GM19324 (cell line): ENCODE results near the gene SLC35B1.
A peak's percentile ranks its signal among the peaks of the same experiment; 100 is the strongest.
"Not testable (repeated sequence)": the region's sequence is repeated elsewhere in the genome, so short reads cannot be mapped to it uniquely, and the experiment has no call there.

ENCODE experiments used
- ATAC-seq: cut with Tn5 transposase; IDR thresholded peaks from one replicate; pipeline ENCODE4 v1.9.1; 2021; ENCODE audit warnings: mild to moderate bottlenecking, moderate library complexity; ENCODE audit not compliant: unreplicated experiment, low FRiP score

The SLC35B1 gene

GRCh38 chr17:49676276-49676868 is 31.4 kb downstream of the SLC35B1 start:
- peak; percentile 55 for ATAC-seq

GRCh38 chr17:49674507-49674906 is 33.3 kb downstream of the SLC35B1 start:
- no peak for ATAC-seq

DNA sequence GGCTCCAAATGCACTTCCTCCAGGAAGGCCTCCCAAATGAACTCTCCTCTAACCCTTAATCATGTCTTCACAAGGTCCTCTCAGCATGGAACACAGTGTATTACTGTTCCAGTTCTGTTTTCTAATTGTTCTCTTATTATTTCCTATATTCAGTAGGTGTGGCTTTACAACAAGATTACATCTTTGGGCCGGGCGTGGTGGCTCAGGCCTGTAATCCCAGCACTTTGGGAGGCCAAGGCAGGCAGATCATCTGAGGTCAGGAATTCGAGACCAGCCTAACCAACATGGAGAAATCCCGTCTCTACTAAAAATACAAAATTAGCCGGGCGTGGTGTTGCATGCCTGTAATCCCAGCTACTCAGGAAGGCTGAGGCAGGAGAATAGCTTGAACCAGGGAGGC is 34.1 kb downstream of the SLC35B1 start:
- ATAC-seq, result not testable (repeated sequence)

GRCh38 chr17:49670641-49671040 is 37.1 kb downstream of the SLC35B1 start:
- no peak for ATAC-seq

GRCh38 chr17:49670002-49670401 is 37.8 kb downstream of the SLC35B1 start:
- no peak for ATAC-seq

DNA sequence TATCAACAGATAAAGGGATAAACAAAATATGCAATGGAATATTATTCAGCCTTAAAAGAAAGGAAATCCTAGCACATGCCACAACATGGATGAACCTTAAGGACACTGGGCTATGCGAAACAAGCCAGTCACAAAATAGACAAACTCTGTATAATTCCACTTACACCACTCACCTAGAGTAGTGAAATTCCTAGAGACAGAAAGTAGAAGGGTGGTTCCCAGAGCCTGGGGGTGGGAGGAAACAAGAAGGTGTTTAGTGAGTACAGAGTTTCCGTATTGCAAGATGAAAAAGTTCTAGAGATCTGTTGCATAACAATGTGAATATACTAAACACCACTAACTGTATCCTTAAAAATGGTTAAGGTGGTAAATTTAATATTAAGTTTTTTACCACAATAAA is 39.9 kb downstream of the SLC35B1 start:
- no peak for ATAC-seq

GRCh38 chr17:49664706-49665211 is 43.0 kb downstream of the SLC35B1 start:
- ATAC-seq, result no peak

GRCh38 chr17:49659661-49660382 is 47.9 kb downstream of the SLC35B1 start:
- no peak for ATAC-seq

- ATAC-seq, result no peak
Measured at GRCh38 chr17:49656247-49656646, 51.5 kb downstream of the SLC35B1 start.
